Activated naive CD8-positive, alpha-beta T cell treated with anti-CD3 and anti-CD28 coated beads, Interleukin-2, amount 10 ng/mL, durations not matched to agents 7 days and 5 days (primary cell): ENCODE results near the gene SLC41A1. TPM values are rescaled to one million over a fixed set of nuclear protein-coding genes. Genes with fewer than 3 reads are reported as not detected.
"Not testable (repeated sequence)": the region's sequence is repeated elsewhere in the genome, so short reads cannot be mapped to it uniquely, and the experiment has no call there.

Experiments
- ATAC-seq: fragments of 150-1000 bp; cut with Tn5 transposase; one replicate; pipeline ENCODE4 v1.10.0; 2021; ENCODE audit warnings: low read depth, moderate library complexity
- POLR2A ChIA-PET: fragments of 350-600 bp; sonication (Branson Sonifier 250); formaldehyde crosslinking; loops from one replicate; lab custom pipeline; 2021; ENCODE audit warnings: antibody characterized with exemption; lab: Charles Lee
- DNase-seq: peaks from one replicate; pipeline ENCODE4 v3.0.0; 2021
- H3K27ac Mint-ChIP-seq: one replicate; pipeline ENCODE4 v1.8.0; 2022; ENCODE audit warnings: mild to moderate bottlenecking, mixed read lengths
- H3K27me3 Mint-ChIP-seq: one replicate; pipeline ENCODE4 v1.8.0; 2022; ENCODE audit warnings: mild to moderate bottlenecking, moderate library complexity, mixed read lengths
- H3K36me3 Mint-ChIP-seq: one replicate; pipeline ENCODE4 v1.8.0; 2021; ENCODE audit warnings: mild to moderate bottlenecking, mixed read lengths
- H3K4me1 Mint-ChIP-seq: one replicate; pipeline ENCODE4 v1.8.0; 2021; ENCODE audit warnings: mixed read lengths
- H3K4me3 Mint-ChIP-seq: one replicate; pipeline ENCODE4 v1.8.0; 2022; ENCODE audit warnings: mild to moderate bottlenecking, moderate library complexity, mixed read lengths
- H3K9me3 Mint-ChIP-seq: one replicate; pipeline ENCODE4 v1.8.0; 2021; ENCODE audit warnings: mixed read lengths
- total RNA-seq, 2 experiments: library from RNA; stranded (reverse); gene quantifications; one replicate each; pipeline ENCODE4 v1.2.3, GENCODE V29; 2021

Gene SLC41A1
- total RNA-seq, 2 experiments from 2014 or later: 16.8 to 19.6 TPM

- H3K36me3 Mint-ChIP-seq: no peaks in the 10 kb centered on the region
- no peak overlapping the region for H3K27ac Mint-ChIP-seq
- no peaks in the 10 kb centered on the region for H3K27me3 Mint-ChIP-seq
- no peak for DNase-seq
- no peak for ATAC-seq
- H3K4me3 Mint-ChIP-seq: no peak overlapping the region
- peaks cover 3% of the 10 kb centered on the region for H3K4me1 Mint-ChIP-seq
- POLR2A ChIA-PET: no interaction called here
- H3K9me3 Mint-ChIP-seq: no peaks in the 10 kb centered on the region
These were observed 24.5 kb upstream of the SLC41A1 start for GRCh38 chr1:205837382-205837970.

- Mint-ChIP-seq H3K27ac (no peak overlapping the region), H3K4me3 (no peak overlapping the region), H3K9me3 (no peaks in the 10 kb centered on the region), H3K27me3 (no peaks in the 10 kb centered on the region), H3K36me3 (no peaks in the 10 kb centered on the region), H3K4me1 (no peaks in the 10 kb centered on the region)
- no peak for ATAC-seq
- no peak for DNase-seq
- POLR2A ChIA-PET: no interaction called here
These were observed 21.8 kb upstream of the SLC41A1 start for GRCh38 chr1:205834751-205835150.

- POLR2A ChIA-PET: interaction anchor here (0.5 kb wide), 1 partner anchor 50 kb away, joined by 3 read pairs; no protein-coding TSS in a partner anchor
- Mint-ChIP-seq H3K27me3 (no peaks in the 10 kb centered on the region), H3K9me3 (no peaks in the 10 kb centered on the region), H3K4me1 (no peaks in the 10 kb centered on the region), H3K4me3 (no peak overlapping the region), H3K36me3 (no peaks in the 10 kb centered on the region), H3K27ac (no peak overlapping the region)
- ATAC-seq (no peak), DNase-seq (no peak)
These were observed 19.3 kb upstream of the SLC41A1 start for GRCh38 chr1:205832326-205832751.

- POLR2A ChIA-PET: no interaction called here
- Mint-ChIP-seq H3K36me3 (peaks cover 3% of the 10 kb centered on the region), H3K9me3 (peaks cover 4% of the 10 kb centered on the region), H3K4me1 (peaks cover 9% of the 10 kb centered on the region), H3K4me3 (no peak overlapping the region), H3K27me3 (no peaks in the 10 kb centered on the region), H3K27ac (no peak overlapping the region)
- DNase-seq: no peak
- no peak for ATAC-seq
These were observed 14.6 kb upstream of the SLC41A1 start for GRCh38 chr1:205827623-205828022.

- ATAC-seq: no peak
- Mint-ChIP-seq H3K36me3 (peaks cover 3% of the 10 kb centered on the region), H3K4me1 (peaks cover 9% of the 10 kb centered on the region), H3K27me3 (no peaks in the 10 kb centered on the region), H3K4me3 (no peak overlapping the region), H3K9me3 (peaks cover 4% of the 10 kb centered on the region), H3K27ac (no peak overlapping the region)
- DNase-seq: no peak
- POLR2A ChIA-PET: no interaction called here
These were observed 14.0 kb upstream of the SLC41A1 start for GRCh38 chr1:205826995-205827394.

GRCh38 chr1:205826016-205826806 is 13.2 kb upstream of the SLC41A1 start:
- H3K27me3 Mint-ChIP-seq: no peaks in the 10 kb centered on the region
- peaks cover 3% of the 10 kb centered on the region for H3K36me3 Mint-ChIP-seq
- H3K4me1 Mint-ChIP-seq: peaks cover 9% of the 10 kb centered on the region
- H3K9me3 Mint-ChIP-seq: peaks cover 4% of the 10 kb centered on the region
- H3K4me3 Mint-ChIP-seq: no peak overlapping the region
- DNase-seq (no peak), ATAC-seq (no peak)
- POLR2A ChIA-PET: no interaction called here
- H3K27ac Mint-ChIP-seq: no peak overlapping the region

GRCh38 chr1:205824180-205824579 is 11.2 kb upstream of the SLC41A1 start:
- H3K4me3 Mint-ChIP-seq: no peak overlapping the region
- H3K36me3 Mint-ChIP-seq: peaks cover 3% of the 10 kb centered on the region
- H3K27ac Mint-ChIP-seq: no peak overlapping the region
- H3K27me3 Mint-ChIP-seq: peaks cover 3% of the 10 kb centered on the region
- ATAC-seq (no peak), DNase-seq (no peak)
- peaks cover 4% of the 10 kb centered on the region for H3K9me3 Mint-ChIP-seq
- peaks cover 9% of the 10 kb centered on the region for H3K4me1 Mint-ChIP-seq
- POLR2A ChIA-PET: no interaction called here

- H3K27ac Mint-ChIP-seq, DNase-seq, ATAC-seq, POLR2A ChIA-PET, H3K27me3 Mint-ChIP-seq, H3K4me1 Mint-ChIP-seq, H3K9me3 Mint-ChIP-seq, H3K4me3 Mint-ChIP-seq, H3K36me3 Mint-ChIP-seq: not testable (repeated sequence)
These were observed 10.3 kb upstream of the SLC41A1 start for GRCh38 chr1:205823260-205823659.

- ATAC-seq: no peak
- no peak overlapping the region for H3K27ac Mint-ChIP-seq
- H3K36me3 Mint-ChIP-seq: peaks cover 3% of the 10 kb centered on the region
- DNase-seq: no peak
- H3K4me3 Mint-ChIP-seq: no peak overlapping the region
- H3K9me3 Mint-ChIP-seq: peaks cover 4% of the 10 kb centered on the region
- peaks cover 3% of the 10 kb centered on the region for H3K27me3 Mint-ChIP-seq
- H3K4me1 Mint-ChIP-seq: peaks cover 9% of the 10 kb centered on the region
- POLR2A ChIA-PET: no interaction called here
These were observed 9.4 kb upstream of the SLC41A1 start for GRCh38 chr1:205822397-205822796.

- Mint-ChIP-seq H3K4me1 (peaks cover 7% of the 10 kb centered on the region), H3K27ac (no peak overlapping the region), H3K27me3 (peaks cover 10% of the 10 kb centered on the region), H3K36me3 (peaks cover 1% of the 10 kb centered on the region), H3K9me3 (no peaks in the 10 kb centered on the region), H3K4me3 (no peak overlapping the region)
- DNase-seq (no peak), ATAC-seq (no peak)
- POLR2A ChIA-PET: no interaction called here
These were observed 5.0 kb upstream of the SLC41A1 start for GRCh38 chr1:205817988-205818387.

GRCh38 chr1:205817364-205817763 is 4.4 kb upstream of the SLC41A1 start:
- peaks cover 1% of the 10 kb centered on the region for H3K36me3 Mint-ChIP-seq
- ATAC-seq (no peak), DNase-seq (no peak)
- H3K27ac Mint-ChIP-seq: no peak overlapping the region
- H3K4me3 Mint-ChIP-seq: no peak overlapping the region
- H3K9me3 Mint-ChIP-seq: no peaks in the 10 kb centered on the region
- peaks cover 8% of the 10 kb centered on the region for H3K4me1 Mint-ChIP-seq
- POLR2A ChIA-PET: no interaction called here
- peaks cover 10% of the 10 kb centered on the region for H3K27me3 Mint-ChIP-seq

- Mint-ChIP-seq H3K27ac (peak overlapping the region; percentile 79), H3K9me3 (no peaks in the 10 kb centered on the region), H3K4me3 (peak overlapping the region; percentile 88), H3K4me1 (peaks cover 23% of the 10 kb centered on the region), H3K27me3 (peaks cover 7% of the 10 kb centered on the region), H3K36me3 (peaks cover 4% of the 10 kb centered on the region)
- DNase-seq (no peak), ATAC-seq (no peak)
- POLR2A ChIA-PET: no interaction called here
These were observed 709 bp upstream of the SLC41A1 start for GRCh38 chr1:205813755-205814058.

- H3K36me3 Mint-ChIP-seq: peaks cover 8% of the 10 kb centered on the region
- H3K4me1 Mint-ChIP-seq: peaks cover 25% of the 10 kb centered on the region
- peak overlapping the region; percentile 93 for H3K4me3 Mint-ChIP-seq
These were observed 624 bp downstream of the SLC41A1 start for GRCh38 chr1:205812271-205812877.

GRCh38 chr1:205811660-205812059 is 1.3 kb downstream of the SLC41A1 start:
- Mint-ChIP-seq H3K9me3 (no peaks in the 10 kb centered on the region), H3K27ac (peak overlapping the region; percentile 84), H3K36me3 (peaks cover 9% of the 10 kb centered on the region), H3K4me3 (peak overlapping the region; percentile 93), H3K4me1 (peaks cover 30% of the 10 kb centered on the region), H3K27me3 (peaks cover 7% of the 10 kb centered on the region)
- POLR2A ChIA-PET: no interaction called here
- ATAC-seq: no peak
- no peak for DNase-seq

More at GRCh38 chr1:205812271-205812877, 624 bp downstream of the SLC41A1 start:
- Mint-ChIP-seq H3K27ac (peak overlapping the region; percentile 84), H3K9me3 (no peaks in the 10 kb centered on the region), H3K27me3 (peaks cover 7% of the 10 kb centered on the region)
- peak; percentile 42 for DNase-seq
- peak; percentile 14 for ATAC-seq
- POLR2A ChIA-PET: no interaction called here
